HuH-7.5 (cell line): ENCODE results near the gene HDAC4.

Experiments
- DNase-seq: peaks from one replicate; pipeline ENCODE4 v3.0.0; 2011; ENCODE audit warnings: low spot score

HDAC4 gene

DNA sequence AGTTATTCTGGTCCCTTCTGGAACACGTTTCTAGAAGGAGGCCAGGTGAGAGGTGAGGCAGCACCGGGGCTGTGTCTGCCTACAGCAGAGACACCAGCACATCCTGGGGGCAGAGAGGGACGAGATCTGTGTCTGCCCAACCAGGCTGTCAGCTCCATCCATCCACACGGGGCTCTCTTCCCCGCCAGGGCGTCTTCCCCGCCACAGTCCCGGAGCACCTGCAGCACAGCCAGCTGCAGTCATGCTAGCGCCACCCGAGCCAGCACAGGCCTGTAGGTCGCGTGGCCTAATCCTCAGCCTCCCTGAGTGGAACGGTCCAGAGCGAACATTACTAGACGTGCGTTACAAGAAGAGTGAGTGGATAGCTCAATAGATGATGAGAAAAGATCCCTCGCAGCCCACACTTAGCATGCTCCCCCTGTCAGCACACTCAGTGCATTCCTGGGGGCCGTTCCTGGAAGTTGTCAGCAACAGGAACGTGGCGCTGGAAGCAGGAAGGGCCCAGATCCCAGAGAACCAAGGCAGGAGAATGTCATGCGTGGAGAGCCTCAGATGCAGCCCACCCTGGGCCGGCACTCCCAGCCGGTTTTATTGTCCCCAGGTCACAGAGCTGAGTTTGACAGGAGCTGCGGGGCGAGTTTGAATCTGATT, 374.0 kb downstream of the HDAC4 start:
- no peak for DNase-seq

DNA sequence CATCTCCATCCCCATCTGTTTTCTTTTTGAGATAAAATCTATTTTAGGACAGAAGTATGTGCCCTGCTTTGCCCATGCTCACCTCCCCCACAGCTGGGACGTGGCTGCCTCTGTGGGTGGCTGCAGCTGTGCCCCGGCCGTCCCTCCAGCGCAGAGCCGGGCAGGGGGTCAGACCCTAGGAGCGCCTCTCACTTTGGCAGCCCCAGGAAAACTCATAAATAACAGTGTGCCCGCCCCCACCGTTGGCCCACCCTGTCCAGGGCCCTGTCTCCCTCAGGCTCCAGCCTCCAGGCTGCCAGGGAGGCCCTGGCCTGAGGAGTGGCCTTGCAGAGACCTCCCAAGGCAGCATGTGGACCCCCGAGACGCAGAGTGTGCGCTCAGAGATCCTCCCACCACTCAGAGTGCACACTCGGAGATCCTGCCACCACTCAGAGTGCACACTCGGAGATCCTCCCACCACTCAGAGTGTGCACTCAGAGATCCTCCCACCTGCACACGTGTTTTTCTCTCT, 374.8 kb downstream of the HDAC4 start:
- no peak for DNase-seq

DNA sequence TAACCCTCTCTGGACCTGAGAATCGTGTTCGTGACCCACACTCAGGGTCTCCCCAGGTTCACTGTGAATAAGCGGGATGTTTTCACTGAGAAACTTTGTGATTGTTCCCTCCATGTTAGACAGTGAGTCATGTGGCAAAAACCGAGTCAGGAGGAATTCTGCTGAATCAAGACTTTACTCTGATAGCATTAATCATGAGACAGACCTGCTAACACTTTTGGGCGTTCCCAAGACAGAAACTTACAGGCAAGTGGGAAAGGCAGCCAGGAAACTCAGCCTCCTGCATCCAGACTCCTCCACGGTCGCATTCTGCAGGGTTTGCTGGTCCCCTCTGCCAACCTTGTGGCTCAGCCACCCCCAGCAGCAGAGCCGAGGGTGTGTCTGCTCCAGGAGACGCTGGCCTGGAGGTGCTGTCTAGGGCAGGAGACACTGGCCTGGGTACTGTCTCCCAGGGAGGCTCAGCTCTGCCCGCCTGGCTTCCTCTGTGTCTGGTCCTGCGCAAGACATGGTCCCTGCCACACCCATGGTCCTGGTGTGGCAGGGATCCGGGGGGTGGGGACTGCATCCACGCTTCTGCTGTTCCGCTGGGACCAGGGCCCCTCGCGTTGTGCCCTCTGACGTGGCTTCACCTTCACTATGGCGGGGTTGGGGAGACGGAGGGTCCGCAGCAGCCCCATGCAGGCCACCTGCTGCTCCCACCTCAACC, 375.6 kb downstream of the HDAC4 start:
- no peak for DNase-seq

DNA sequence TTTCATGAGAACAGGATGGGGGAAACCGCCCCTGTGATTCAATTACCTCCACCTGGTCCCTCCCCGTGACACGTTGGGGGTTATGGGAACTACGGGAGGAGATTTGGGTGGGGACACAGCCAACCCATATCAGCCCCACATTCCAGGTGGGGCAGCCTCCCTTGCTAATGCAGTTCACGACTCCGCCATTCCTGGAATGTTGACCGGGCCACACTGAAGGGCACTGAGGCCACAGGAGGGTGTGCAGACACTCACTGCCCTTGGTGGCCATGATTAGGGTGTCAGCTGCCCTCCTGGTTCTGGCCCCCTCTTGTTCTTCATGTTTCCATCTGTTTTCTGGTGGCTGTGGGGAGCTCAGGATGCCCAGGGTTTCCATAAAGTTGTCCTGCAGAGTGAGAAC, 376.6 kb downstream of the HDAC4 start:
- DNase-seq: no peak

DNA sequence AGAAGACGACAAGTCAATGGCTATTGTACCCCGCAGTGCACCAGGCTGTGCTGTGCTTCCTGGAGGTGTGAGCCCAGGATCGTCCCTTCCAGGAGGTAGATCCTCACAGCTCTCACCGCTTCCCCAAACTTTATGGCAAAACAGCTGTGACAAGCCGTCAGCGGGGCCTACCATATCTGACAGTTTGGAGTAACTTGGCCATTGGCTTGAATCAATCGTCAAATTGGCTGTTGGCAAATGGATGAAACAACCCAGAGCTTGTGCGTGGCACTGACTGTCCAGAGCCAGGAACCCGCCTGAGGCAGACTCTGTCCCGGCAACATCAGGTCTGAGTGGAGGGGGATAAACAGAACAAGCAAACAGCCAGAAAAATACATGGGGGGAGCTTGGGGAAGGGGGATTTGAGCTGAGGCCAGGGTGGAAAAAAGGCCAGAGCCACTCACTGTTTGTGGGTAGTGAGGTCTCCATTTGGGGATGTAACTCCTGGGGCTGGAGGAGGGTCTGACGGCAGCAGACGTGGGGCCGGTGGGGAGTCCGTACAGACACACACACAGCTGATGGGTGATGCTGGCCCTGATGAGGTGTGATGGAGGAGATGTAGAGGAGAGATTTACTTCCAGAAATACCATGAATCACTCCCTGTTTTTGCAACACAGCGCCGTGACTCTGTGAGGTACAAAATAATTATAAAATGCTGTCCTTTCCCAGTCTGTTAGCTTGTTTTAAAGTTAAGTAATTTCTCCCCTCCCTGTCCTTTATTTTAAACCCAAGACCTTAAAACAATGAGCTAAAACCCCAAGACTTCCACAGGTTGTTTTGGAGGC, 378.2 kb downstream of the HDAC4 start:
- DNase-seq: no peak

DNA sequence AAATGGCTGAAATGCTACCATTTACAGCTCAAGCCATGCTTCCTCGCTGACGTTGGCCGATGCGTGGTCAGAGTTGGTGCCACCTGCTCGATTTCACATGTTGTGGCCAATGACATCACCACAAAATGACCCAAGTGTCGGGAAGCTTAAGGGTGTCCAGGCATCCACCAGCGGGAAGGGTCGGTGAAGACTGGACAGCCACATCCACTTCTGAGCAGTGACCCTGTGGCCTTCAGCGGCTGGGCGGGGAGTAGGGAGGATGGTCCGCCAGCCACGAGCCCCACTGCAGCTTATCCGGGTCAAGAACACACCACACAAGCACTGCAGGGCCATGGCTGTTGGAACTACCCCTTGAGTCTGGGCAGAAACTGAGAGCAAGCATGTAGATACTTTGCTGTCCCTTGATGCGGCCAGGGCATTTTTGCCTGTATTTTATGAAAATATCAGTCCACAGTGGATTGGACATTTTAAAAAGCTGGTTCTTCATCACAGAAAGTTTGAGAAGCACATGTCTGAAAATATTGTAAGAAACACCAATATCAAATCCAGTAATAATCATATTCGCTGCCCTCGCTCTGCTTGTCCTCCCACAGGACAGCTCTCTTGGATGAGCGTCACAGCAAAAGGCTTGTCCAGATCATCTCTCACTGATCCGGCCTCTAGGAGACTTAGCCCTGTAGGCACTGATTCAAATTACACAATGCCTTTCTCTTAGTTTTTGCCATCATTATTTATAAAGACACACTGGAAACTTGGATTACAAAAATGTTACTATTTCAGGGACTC, 379.0 kb downstream of the HDAC4 start:
- DNase-seq: no peak

DNA sequence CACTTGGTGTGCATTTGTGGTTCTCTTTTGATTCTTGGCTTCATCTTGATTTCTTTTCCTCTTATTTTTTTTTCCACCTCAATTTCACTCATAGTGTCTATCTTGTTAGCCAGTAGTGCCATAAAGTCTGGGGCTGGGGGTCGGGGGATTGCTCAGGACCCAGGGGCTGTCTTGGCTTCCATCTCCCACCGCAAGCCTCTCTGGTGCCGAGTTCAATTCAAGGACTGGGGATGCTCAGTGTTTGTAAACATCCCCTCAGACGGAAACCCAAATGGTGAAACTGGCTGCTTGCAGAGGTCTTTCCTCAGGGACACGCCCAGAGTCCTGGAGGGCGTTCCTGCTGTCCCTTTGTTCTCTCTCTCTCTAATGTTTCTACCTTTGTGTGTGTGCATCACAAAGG, 379.6 kb downstream of the HDAC4 start:
- no peak for DNase-seq

DNA sequence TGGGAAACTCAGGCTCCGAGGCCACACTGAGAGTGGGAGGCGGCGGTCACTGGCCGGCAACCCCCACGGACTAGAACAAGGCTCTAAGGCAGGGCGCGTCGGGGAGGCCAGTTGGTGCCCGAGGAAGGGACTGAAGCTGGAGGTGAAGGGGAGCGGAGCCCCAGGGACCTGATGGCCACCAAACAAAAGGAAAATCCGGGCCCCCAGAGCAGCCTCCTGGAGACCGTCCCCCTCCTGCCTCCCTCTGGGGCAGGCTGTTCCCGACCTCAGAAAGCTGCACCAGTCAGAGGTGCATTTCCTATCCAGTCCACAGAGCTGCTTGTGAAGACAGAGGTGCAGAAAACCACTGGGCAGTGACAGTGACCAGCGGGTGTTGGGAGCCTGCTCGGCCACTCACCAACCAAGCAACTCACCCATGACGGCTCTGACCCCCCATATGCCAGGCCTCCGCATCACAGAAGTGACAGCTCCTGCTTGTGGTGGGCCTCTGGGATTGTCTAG, 380.2 kb downstream of the HDAC4 start:
- no peak for DNase-seq

DNA sequence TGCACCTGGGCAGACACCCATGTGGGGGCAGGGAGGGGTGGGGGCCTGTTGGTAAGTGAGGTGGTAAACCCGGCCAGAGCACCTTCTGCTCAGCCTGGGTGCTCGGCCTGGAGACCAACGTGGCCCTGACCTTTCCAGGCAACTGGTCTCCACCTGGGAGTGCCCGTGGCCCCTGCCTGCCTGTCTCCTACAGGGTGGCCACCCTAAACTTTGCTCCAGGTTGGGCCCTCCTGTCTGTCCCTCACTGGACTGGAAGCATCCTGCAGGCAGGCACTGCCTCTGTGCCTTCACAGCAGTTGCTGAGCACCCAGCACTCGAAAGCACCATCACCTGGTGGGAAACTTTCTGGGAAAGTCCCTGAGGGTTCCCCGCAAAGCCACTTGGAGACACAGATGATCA, 381.6 kb downstream of the HDAC4 start:
- DNase-seq: no peak

DNA sequence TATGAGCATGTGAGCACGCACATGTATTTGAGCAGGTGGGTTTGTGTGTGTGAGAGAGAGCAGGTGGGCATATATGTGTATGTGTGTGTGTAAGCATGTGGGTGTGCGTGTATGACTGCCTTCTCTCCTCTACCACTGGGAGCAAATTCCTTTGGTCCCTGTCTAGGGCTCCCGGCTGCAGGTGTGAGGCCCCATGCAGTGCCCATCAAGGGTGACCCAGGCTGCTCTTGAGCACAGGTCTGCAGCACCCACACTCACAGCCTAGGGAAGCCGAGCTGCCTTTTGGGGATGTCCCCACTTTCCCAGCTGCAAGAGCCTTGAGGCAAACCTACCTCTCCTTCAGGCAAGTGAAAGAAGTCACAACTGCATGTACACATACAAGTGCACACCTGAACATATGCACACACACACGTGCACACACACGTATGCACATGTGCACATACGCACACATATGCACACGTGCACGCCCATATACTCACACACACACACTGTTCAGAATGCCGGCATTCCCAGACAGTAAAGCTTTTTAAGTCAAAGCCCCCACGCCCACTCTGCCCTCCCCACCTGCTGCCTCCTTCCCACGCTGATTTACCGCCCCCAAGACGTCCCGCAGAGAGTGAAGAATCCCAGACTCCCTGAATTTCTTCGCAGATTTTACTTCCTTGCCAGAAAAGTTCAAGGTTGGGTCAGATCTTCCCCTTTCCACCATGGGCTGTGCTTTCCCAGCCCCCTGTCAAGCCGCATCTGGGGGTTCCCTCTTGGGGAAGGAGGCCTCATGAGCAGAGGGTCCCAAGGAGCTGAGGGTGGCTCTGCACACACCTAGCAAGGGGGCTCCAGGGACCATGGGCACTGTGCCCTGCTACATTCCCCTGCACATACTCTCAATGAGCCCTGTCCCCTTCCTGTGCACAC, 382.3 kb downstream of the HDAC4 start:
- DNase-seq: no peak

DNA sequence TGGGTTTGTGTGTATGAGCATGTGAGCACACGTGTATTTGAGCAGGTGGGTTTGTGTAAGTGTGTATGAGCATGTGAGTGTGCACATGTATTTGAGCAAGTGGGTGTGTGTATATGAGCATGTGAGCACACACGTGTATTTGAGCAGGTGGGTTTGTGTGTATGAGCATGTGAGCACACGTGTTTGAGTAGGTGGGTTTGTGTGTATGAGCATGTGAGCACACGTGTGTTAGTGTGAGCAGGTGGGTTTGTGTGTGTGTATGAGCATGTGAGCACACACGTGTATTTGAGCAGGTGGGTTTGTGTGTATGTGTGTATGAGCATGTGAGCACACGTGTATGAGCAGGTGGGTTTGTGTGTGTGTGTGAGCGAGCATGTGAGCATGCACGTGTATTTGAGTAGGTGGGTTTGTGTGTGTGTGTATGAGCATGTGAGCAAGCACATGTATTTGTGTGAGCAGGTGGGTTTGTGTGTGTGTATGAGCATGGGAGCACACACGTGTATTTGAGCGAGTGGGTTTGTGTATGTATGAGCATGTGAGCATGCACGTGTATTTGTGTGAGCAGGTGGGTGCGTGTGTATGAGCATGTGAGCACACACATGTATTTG, 383.2 kb downstream of the HDAC4 start:
- DNase-seq: no peak

DNA sequence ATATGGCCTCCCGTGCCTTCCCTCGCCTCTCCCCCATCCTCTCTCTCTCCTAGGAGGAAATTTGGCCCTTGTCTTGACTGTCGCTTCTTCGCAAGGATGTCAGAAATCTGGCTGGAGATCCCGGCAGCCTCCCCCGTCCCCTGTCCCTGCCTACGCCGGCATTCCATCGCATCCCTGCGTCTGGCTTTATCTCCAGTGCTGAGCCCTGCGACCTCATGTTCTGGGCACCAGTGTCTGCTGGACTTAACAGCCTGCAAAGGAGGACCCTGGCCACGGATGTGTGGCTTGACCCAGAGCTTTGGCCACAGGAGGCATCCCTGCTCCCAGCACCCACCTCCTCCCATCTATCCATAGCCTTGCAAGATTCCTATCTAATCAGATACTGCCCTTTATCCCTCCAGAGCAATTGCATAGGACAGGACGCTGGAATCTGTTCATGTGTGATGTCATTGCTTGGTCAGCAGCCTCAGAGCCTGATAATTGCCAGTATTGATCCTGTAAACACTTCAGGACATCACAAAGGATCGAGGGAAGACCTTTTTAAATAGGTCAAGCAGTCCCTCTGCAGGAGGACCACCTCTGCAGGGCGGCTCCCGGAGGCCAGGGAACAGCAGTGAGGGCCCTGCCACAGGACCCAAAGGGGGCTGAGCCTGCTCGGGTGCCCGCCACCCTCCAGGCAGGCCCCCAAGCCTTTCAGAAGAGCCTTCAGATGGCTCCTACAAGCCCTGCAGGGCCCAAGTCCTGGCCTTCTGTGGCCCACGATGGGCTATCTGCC, 384.7 kb downstream of the HDAC4 start:
- DNase-seq: no peak

DNA sequence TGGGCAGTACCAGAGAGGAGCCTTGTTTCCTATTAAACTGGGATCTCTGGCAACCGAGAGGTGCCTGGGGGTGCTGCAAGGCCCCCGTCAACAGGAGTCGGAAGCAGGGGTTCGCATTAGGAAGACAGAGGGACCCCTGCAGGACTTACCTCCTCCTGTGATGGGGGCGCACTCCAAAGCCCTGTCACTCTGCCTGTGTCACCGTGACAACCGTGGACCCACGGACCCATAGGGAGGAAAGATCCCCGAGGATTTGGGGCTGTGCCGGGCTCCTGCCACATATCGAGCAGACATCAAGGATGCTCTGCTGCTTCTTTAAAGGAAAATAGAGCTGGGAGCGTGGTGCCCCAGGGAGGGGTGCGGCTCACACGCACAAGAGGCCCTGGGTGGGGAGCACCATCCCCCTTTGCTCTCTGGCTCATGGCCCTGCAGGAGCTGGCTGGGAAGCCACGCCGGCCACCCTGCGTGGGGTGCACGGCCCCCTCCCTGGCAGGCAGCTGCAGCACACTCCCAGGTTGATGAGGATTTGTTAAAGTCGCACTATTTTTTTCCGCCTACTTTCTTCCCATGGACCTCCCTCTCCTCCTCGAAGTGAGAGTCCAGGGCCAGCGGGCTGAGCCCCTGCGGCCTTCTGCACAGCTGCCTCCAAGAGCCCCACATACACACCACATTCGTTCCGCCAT, 385.5 kb downstream of the HDAC4 start:
- no peak for DNase-seq

DNA sequence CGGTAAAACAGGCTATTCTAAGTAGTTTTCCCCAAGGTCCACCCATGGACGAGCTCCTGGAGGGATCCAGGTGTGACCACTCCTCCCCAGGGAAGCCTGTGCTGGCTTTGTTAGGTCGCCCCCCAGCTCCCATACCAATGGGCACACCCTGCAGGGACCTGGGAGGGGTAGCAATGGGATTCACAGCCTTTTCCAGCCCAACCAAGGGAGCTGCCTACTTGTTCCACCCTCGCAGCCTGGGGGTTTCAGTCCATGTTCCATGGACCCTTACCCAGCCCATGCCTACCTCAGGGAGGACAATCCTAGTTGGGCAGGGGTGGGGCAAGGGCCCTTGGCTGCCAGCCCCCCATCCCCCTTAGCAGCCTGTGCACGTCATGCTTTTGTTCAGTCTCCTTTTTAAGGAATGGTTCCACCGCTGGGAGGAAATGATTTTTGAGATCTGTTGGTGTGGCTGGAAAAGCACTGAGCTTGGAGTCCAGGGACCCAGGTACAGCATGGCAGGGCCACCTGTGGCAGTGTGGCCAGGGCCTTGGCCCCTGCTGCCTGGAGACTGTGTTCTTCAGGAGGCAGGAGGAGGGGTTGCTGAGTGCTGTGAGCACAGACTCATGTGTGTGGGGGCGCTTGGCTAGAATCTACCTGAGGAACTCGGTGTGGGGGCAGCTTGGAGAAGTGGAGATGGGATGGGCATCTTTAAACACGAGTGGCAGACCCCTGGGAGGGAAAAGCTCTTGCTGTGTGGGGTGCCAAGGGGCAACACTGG, 386.2 kb downstream of the HDAC4 start:
- DNase-seq: no peak

DNA sequence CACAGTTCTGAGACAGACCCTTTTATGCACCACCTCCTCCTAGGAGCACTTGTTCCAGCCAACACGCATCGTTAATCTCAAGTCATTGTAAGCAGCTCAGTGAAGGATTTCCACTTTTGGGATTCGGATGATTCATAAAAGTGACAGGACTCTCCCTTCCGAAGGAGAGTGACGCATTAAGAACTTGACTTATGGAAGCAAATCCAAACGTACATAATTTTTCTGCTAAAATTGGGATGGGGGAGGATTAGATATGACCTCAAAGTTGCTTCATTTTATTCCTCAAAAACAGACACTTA, 387.2 kb downstream of the HDAC4 start:
- no peak for DNase-seq

DNA sequence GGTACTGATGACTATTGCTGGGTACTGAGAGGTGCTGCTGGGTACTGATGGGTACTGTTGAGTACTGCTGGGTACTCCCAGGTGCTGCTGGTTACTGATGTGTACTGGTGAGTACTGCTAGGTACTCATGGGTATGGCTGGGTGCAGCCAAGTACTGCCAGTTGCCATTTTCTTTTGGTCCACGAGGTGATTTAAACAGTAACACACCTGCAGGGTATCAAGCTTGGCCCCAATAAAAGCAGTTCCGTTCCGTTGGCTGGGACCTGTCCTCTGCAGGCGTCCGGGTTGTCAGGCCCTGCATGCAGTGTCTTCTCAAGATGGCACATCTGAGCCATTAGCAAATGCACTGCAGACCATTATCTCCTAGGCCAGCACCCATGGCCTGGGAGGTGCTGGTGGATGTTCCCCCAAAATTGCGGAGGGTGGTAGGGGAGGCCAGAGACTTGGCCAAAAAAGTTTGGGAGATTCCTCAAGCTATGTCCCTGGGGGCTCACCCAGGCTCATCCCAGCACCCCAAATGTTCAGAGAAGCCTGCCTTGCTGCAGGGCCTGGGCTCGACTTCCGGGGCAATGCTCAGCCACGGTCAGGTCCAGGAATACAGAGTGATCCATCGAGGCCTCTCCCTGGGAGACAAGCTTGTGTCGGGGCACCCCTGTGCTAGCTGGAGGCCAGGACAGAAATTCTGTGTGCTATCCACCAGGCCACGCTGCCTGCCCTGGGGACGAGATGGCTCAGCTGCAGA, 387.7 kb downstream of the HDAC4 start:
- DNase-seq: no peak

DNA sequence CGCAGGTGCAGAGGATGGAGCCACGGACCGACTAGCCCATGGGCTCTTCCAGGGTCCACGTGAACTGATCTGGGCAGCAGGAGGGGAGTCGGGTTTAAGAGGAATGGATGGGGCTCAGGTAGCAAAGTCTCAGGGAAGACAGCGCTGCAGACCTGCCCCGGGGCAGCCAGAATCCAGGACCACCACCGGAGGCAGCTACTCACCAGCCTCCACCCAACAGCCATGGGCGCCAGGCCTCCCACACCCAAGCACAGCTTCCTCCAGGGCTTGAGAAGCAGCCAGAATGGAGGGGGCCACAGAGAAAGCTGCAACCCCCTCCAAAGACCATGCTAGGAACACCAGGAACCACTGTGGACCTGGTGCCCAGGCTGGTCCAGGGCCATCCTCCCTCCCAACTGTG, 388.6 kb downstream of the HDAC4 start:
- DNase-seq: no peak

DNA sequence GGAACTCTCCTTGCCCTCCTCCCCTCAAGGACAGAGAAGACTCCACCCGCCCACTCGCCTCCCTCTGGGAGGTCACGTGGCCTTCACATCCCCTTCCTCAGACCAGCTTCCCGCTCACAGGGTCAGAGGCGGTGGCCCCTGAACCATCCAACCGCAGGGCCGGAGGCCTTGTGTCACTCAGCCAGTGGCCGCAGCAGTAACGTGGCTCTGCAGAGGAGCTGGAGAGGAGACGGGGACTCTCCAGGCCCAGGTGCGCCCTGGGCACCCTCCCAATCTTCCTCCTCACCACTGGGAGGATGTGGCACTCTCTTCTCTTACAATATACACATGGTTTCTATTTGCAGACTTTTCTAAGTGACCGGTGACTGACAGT, 391.2 kb downstream of the HDAC4 start:
- no peak for DNase-seq
